Endothelial cell of umbilical vein (primary cell): ENCODE data around the gene ACTL7B. TPM values are rescaled to one million over a fixed set of nuclear protein-coding genes. Genes with fewer than 3 reads are reported as not detected.

Experiments used
- BruUV-seq: library from RNA; stranded (reverse); fragments of 400-500 nt; replicated peaks from 2 replicates; lab custom pipeline; 2021; lab: Mats Ljungman, UMichigan
- CTCF ChIA-PET: fragments of 300-600, 350-600 bp; sonication (Branson Sonifier 250); formaldehyde crosslinking; loops from one replicate; lab custom pipeline; 2021; ENCODE audit warnings: antibody characterized with exemption, inconsistent platforms; lab: Charles Lee
- POLR2A ChIA-PET: fragments of 300-600, 350-600 bp; sonication (Branson Sonifier 250); formaldehyde crosslinking; loops from one replicate; lab custom pipeline; 2021; ENCODE audit warnings: antibody characterized with exemption, inconsistent platforms; lab: Charles Lee
- DNase-seq: peaks from one replicate; pipeline ENCODE4 v3.0.0-alpha.2; 2011; ENCODE audit warnings: low read depth, low spot score
- FAIRE-seq: peaks from 2 replicates; lab custom pipeline; 2011; peaks lifted over from hg19 to GRCh38; lab: Jason Lieb, UNC
- H2AFZ ChIP-seq: 2 replicates; pipeline ENCODE4 v1.6.0; 2012; ENCODE audit warnings: low read depth, low read length, control low read depth, inconsistent platforms
- H3K27ac ChIP-seq: 2 replicates; pipeline ENCODE4 v1.5.1; 2011; ENCODE audit warnings: low read depth, mild to moderate bottlenecking, control low read depth, low read length, moderate library complexity; ENCODE audit not compliant: insufficient read depth
- H3K27me3 ChIP-seq, 2 experiments: 2 replicates each; pipeline versions ENCODE4 v1.6.0 to v1.6.1; 2011; ENCODE audit warnings: low read length in 2 of 2, mixed read lengths in 1 of 2; ENCODE audit not compliant: control insufficient read depth in 2 of 2, insufficient read depth in 2 of 2
- H3K36me3 ChIP-seq, 2 experiments: 2 replicates in 1 of 2; 3 replicates in 1 of 2; pipeline ENCODE4 v1.5.1; 2011; ENCODE audit warnings: low read length in 2 of 2, mild to moderate bottlenecking in 1 of 2, moderate library complexity in 1 of 2; ENCODE audit not compliant: control insufficient read depth in 2 of 2, insufficient read depth in 2 of 2; ENCODE audit errors: extremely low read depth in 1 of 2
- H3K4me1 ChIP-seq: 3 replicates; pipeline ENCODE4 v1.5.1; 2011; ENCODE audit warnings: mild to moderate bottlenecking, low read length; ENCODE audit not compliant: control insufficient read depth, insufficient read depth; ENCODE audit errors: extremely low read depth
- H3K4me2 ChIP-seq: 2 replicates; pipeline ENCODE4 v1.6.1; 2011; ENCODE audit warnings: low read length, control low read depth, mixed read lengths; ENCODE audit not compliant: insufficient read depth
- H3K4me3 ChIP-seq, 3 experiments: fragments of 200-600 bp in 1 of 3; sonication (generic), shearing (Covaris generic) in 1 of 3; replicated peaks in 1 of 3; 2 replicates each; pipeline ENCODE4 v1.5.1; 2011 to 2016; ENCODE audit warnings: control low read depth in 3 of 3, low read length in 3 of 3, mild to moderate bottlenecking in 2 of 3, inconsistent platforms in 1 of 3, low read depth in 1 of 3, moderate library complexity in 1 of 3; ENCODE audit not compliant: insufficient read depth in 1 of 3
- H3K79me2 ChIP-seq: 2 replicates; pipeline ENCODE4 v1.6.0; 2012; ENCODE audit warnings: low read length, inconsistent platforms; ENCODE audit not compliant: control insufficient read depth, insufficient read depth
- H3K9ac ChIP-seq: replicated peaks from 2 replicates; pipeline ENCODE3; 2011; ENCODE audit warnings: low read length, control low read depth; ENCODE audit not compliant: insufficient read depth; ENCODE audit errors: extremely low read depth
- H3K9me1 ChIP-seq: replicated peaks from 3 replicates; pipeline ENCODE4 v1.6.0; 2011; ENCODE audit warnings: mild to moderate bottlenecking, low read length; ENCODE audit not compliant: control insufficient read depth, insufficient read depth; ENCODE audit errors: extremely low read depth
- H3K9me3 ChIP-seq: replicated peaks from 2 replicates; pipeline ENCODE4 v1.5.1; 2012; ENCODE audit warnings: low read length, inconsistent platforms; ENCODE audit not compliant: control insufficient read depth, insufficient read depth
- H4K20me1 ChIP-seq: replicated peaks from 2 replicates; pipeline ENCODE3; 2011; ENCODE audit warnings: mild to moderate bottlenecking, low read length; ENCODE audit not compliant: control insufficient read depth, insufficient read depth; ENCODE audit errors: extremely low read depth
- CTCF ChIP-seq, 2 donors: IDR thresholded peaks; 1 replicate in 1 of 2; 2 replicates in 1 of 2; pipeline ENCODE4 v1.5.1; 2011; ENCODE audit warnings: low read length in 2 of 2, mild to moderate bottlenecking in 2 of 2, moderate library complexity in 2 of 2, control low read depth in 1 of 2, inconsistent platforms in 1 of 2, low read depth in 1 of 2; ENCODE audit not compliant: insufficient read depth in 1 of 2; ENCODE audit errors: extremely low read depth in 1 of 2
- EZH2 ChIP-seq: IDR thresholded peaks from 2 replicates; pipeline ENCODE4 v1.6.1; 2012; ENCODE audit warnings: borderline replicate concordance, low read depth, mild to moderate bottlenecking, moderate library complexity, low read length, inconsistent platforms; ENCODE audit not compliant: severe bottlenecking
- MAX ChIP-seq: IDR thresholded peaks from 2 replicates; pipeline ENCODE4 v1.6.1; 2011; ENCODE audit not compliant: insufficient read depth, insufficient read length
- MYC ChIP-seq: IDR thresholded peaks from one replicate; pipeline ENCODE4 v1.6.1; 2011; ENCODE audit warnings: mild to moderate bottlenecking, low read depth, low read length
- POLR2A ChIP-seq: IDR thresholded peaks from 2 replicates; pipeline ENCODE4 v1.6.1; 2012; ENCODE audit warnings: low read depth, mild to moderate bottlenecking, control low read depth, low read length
- POLR2AphosphoS5 ChIP-seq: IDR thresholded peaks from 2 replicates; pipeline ENCODE4 v1.6.1; 2012; ENCODE audit warnings: low read depth, mild to moderate bottlenecking, control low read depth, low read length, moderate library complexity; ENCODE audit not compliant: insufficient read depth
- dilution Hi-C: fragments of 300-500 bp; cut with MboI; formaldehyde crosslinking; loops from one replicate; pipeline ENCODE4 v1.15.0; 2019; ENCODE audit warnings: low sequenced_read_pairs; ENCODE audit not compliant: extremely low pct_ligation_motif_present
- intact Hi-C: fragments of 100-400 bp; cut with micrococcal nuclease; formaldehyde crosslinking; loops from one replicate; pipeline ENCODE4 v1.10.0; 2022
- polyA plus RNA-seq, 4 experiments: library from polyadenylated mRNA; depleted of rRNA in 3 of 4; stranded (reverse) in 3 of 4; unstranded in 1 of 4; fragments of >200 nt; gene quantifications; 2 replicates each; pipeline versions ENCODE4 v1.2.1 to v1.2.3, GENCODE V29; 2011 to 2012; ENCODE audit warnings: missing spikeins in 1 of 4
- total RNA-seq: library from RNA; stranded (reverse); gene quantifications from 2 replicates; pipeline ENCODE4 v1.2.3, GENCODE V29; 2021

Gene ACTL7B
- total and polyA plus RNA-seq, 2 donors (not counting 3 experiments of a cell fraction or from before 2014, with no cell fraction given): not detected

- POLR2A ChIA-PET: no interaction called here
- no peak overlapping the region for H3K4me3 ChIP-seq
- no peaks in the 10 kb centered on the region for H3K9me1 ChIP-seq
- no peaks in the 10 kb centered on the region for H4K20me1 ChIP-seq
- peaks cover 8% of the 10 kb centered on the region for H3K4me1 ChIP-seq
- H3K36me3 ChIP-seq: no peaks in the 10 kb centered on the region
- FAIRE-seq (no peak), DNase-seq (no peak)
- no peaks in the 10 kb centered on the region for H3K79me2 ChIP-seq
- TF ChIP-seq MAX: no peak
- TF ChIP-seq CTCF (IDR thresholded peaks at IDR 0.05; ENCODE audit: extremely low read depth in 1 of 2, insufficient read depth in 1 of 2, low read depth in 1 of 2, low read length in 2 of 2): no peak
- TF ChIP-seq POLR2AphosphoS5: no peak
- no TSS peak for BruUV-seq
- H3K4me2 ChIP-seq: no peak overlapping the region
- H3K9me3 ChIP-seq: no peaks in the 10 kb centered on the region
- H2AFZ ChIP-seq: no peak overlapping the region
- CTCF ChIA-PET: interaction anchor here (1.0 kb wide), 1 partner anchor 1411 kb away, joined by 3 read pairs; no protein-coding TSS in a partner anchor
- dilution Hi-C loops (no loop called here), intact Hi-C loops (no loop called here)
- no peak overlapping the region for H3K27ac ChIP-seq
- no peak overlapping the region for H3K9ac ChIP-seq
- H3K27me3 ChIP-seq: no peaks in the 10 kb centered on the region
Measured at GRCh38 chr9:108836319-108836718, 19.5 kb downstream of the ACTL7B start.

GRCh38 chr9:108835831-108836230, 20.0 kb downstream of the ACTL7B start:
- POLR2A ChIA-PET: no interaction called here
- no peak overlapping the region for H3K4me3 ChIP-seq
- no peaks in the 10 kb centered on the region for H3K36me3 ChIP-seq
- dilution Hi-C loops (no loop called here), intact Hi-C loops (no loop called here)
- TF ChIP-seq MAX (no peak), CTCF (IDR thresholded peaks at IDR 0.05; ENCODE audit: extremely low read depth in 1 of 2, insufficient read depth in 1 of 2, low read depth in 1 of 2, low read length in 2 of 2) (no peak), POLR2A (no peak), EZH2 (no peak), MYC (no peak), POLR2AphosphoS5 (no peak)
- no peaks in the 10 kb centered on the region for H3K79me2 ChIP-seq
- CTCF ChIA-PET: interaction anchor here (1.0 to 1.1 kb wide), 2 partner anchors 33 to 1411 kb away, joined by 3 read pairs; no protein-coding TSS in a partner anchor
- no peaks in the 10 kb centered on the region for H3K9me1 ChIP-seq
- H3K27me3 ChIP-seq: peaks cover under 1 to 2% of the 10 kb centered on the region in 2 experiments
- H3K9ac ChIP-seq: no peak overlapping the region
- no peak overlapping the region for H3K27ac ChIP-seq
- DNase-seq (no peak), FAIRE-seq (no peak)
- H3K4me2 ChIP-seq: no peak overlapping the region
- no peaks in the 10 kb centered on the region for H3K9me3 ChIP-seq
- BruUV-seq: no TSS peak
- H4K20me1 ChIP-seq: no peaks in the 10 kb centered on the region
- no peak overlapping the region for H2AFZ ChIP-seq
- peaks cover 8% of the 10 kb centered on the region for H3K4me1 ChIP-seq
